ENCODE results near the gene ZFAND3. TPM values are rescaled to one million over a fixed set of nuclear protein-coding genes. Genes with fewer than 3 reads are reported as not detected.
A peak's percentile ranks its signal among the peaks of the same experiment; 100 is the strongest.

The ZFAND3 gene
- total and polyA plus RNA-seq, 4 donors = 24.5 to 152 (median 81.6) TPM

DNA sequence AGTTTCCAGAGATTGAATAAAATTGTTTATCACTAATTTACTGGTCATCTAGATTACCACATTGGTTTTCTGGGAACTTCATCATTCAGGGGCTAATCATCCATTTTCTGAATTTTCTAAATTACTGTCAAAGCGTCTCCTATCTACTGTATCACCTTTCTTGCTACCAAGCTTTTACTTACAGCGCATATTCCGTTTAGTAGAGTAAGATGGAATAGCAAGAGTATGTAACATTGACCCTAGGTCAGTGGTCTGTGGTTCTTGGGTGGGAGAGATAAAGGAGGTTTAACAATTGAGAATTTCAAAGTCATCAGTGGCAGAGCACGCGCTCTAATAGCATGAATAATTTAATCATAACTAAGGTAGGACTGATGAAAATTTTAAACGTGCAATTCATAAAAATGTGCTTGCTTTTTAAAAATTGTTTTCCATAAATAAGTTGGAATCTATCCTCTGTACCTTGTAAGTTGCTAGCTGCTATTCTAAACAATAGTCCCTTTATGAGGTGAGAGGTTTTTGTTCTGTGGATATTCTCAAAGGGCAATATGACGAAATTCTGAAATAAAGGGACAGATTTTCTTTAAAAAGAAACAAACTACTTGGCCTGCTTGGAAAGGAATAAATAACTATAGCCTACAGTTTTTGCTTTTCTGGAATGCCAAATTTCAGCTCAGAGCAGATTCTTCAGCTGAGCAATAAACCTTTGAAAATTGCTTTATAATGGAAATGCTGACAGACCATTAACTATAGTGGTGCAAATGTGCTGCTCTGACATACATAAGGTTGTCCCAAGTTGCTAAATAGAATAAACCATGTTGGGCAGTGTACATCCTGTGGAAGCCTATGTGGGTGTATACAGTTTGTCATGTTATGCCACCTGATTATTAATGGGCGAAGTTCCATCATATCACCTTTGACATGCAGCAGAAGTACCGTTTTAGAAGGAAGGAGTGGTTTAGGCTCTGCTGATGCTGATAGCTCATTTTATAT is 84.1 kb downstream of the ZFAND3 start:
- DNase-seq (ENCODE audit: low read depth in 4 of 6, low spot score in 6 of 6) = peak in 1 of 6 donors; percentile 69
- Histone ChIP-seq H3K4me1 (ENCODE audit: control insufficient read depth, insufficient read depth, low read length) (no peaks in the 10 kb centered on the region), H3K36me3 (ENCODE audit: control insufficient read depth, insufficient read depth, low read length) (no peaks in the 10 kb centered on the region), H3K27me3 (ENCODE audit: control insufficient read depth, insufficient read depth, low read length) (no peaks in the 10 kb centered on the region), H3K9me3 (ENCODE audit: control insufficient read depth, insufficient read depth, low read length) (no peaks in the 10 kb centered on the region), H3K4me3 (ENCODE audit: low read depth, low read length) (no peak overlapping the region), H3K27ac (ENCODE audit: low read depth, low read length) (no peak overlapping the region)
- WGBS (ENCODE audit: insufficient coverage) = no CpG with 5 or more reads among the region's 9 CpGs

DNA sequence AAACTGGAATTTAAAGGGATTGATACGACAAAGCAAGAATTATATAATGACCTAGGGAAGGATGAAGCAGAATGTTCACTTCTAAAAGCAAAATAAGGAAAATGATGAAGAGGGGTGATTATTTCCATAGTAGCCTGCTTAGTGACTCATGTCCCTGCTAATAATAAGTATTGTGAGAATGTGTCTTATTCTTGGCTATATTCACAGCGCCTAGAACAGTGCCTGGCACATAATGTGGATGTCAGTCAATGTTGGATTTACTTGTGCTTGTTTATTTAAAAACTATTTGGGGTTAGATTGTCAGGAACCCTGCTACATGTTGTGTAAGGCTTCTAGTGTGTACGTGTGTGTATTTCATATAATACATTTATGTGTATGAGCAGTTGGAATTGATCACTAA is 85.1 kb downstream of the ZFAND3 start:
- Histone ChIP-seq H3K4me1 (ENCODE audit: control insufficient read depth, insufficient read depth, low read length) (no peaks in the 10 kb centered on the region), H3K27me3 (ENCODE audit: control insufficient read depth, insufficient read depth, low read length) (no peaks in the 10 kb centered on the region), H3K4me3 (ENCODE audit: low read depth, low read length) (no peak overlapping the region), H3K9me3 (ENCODE audit: control insufficient read depth, insufficient read depth, low read length) (no peaks in the 10 kb centered on the region), H3K36me3 (ENCODE audit: control insufficient read depth, insufficient read depth, low read length) (no peaks in the 10 kb centered on the region), H3K27ac (ENCODE audit: low read depth, low read length) (no peak overlapping the region)
- WGBS (ENCODE audit: insufficient coverage) = 100% methylated on average over 1 of the region's 3 CpGs
- DNase-seq (ENCODE audit: low read depth in 4 of 6, low spot score in 6 of 6) = no peak

DNA sequence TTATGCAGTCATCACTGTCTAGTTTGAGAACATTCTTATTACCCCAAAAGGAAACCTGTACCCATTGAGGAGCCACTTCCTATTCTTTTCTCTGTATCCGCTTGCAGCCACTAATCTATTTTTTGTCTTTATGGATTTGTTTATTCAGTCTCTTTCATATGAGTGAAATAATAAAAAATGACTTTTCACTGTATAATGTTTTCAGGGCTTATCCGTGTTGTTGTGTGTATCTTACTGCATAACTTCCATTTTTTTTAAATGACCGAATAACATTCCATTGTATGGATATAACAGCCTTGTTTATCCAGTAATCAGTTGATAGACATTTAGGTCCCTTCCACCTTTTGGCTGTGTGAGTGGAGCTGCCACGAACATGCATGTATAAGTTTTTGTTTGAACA is 86.6 kb downstream of the ZFAND3 start:
- Histone ChIP-seq H3K36me3 (ENCODE audit: control insufficient read depth, insufficient read depth, low read length) (no peaks in the 10 kb centered on the region), H3K27ac (ENCODE audit: low read depth, low read length) (no peak overlapping the region), H3K9me3 (ENCODE audit: control insufficient read depth, insufficient read depth, low read length) (no peaks in the 10 kb centered on the region), H3K4me3 (ENCODE audit: low read depth, low read length) (no peak overlapping the region), H3K27me3 (ENCODE audit: control insufficient read depth, insufficient read depth, low read length) (no peaks in the 10 kb centered on the region), H3K4me1 (ENCODE audit: control insufficient read depth, insufficient read depth, low read length) (no peaks in the 10 kb centered on the region)
- DNase-seq (ENCODE audit: low read depth in 4 of 6, low spot score in 6 of 6) = no peak
- WGBS (ENCODE audit: insufficient coverage) = no CpG with 5 or more reads among the region's 4 CpGs

DNA sequence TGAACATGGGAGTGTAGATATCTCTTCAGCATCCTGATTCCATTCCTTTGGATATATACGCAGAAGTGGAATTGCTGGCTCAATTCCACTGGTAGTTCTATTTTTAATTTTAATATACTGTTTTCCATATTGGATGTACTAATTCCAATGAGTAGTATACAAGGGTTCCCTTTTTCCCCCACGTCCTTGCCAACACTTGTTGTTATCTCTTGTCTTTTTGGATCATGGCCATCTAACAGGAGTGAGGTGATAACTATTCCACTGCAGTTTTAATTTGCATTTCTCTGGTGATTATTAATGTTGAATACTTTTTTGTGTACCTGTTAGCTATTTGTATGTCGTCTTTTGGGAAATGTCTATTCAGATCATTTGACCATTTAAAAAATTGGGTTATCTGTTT is 91.5 kb downstream of the ZFAND3 start:
- Histone ChIP-seq H3K36me3 (ENCODE audit: control insufficient read depth, insufficient read depth, low read length) (peaks cover 3% of the 10 kb centered on the region), H3K4me1 (ENCODE audit: control insufficient read depth, insufficient read depth, low read length) (no peaks in the 10 kb centered on the region), H3K27ac (ENCODE audit: low read depth, low read length) (no peak overlapping the region), H3K4me3 (ENCODE audit: low read depth, low read length) (no peak overlapping the region), H3K27me3 (ENCODE audit: control insufficient read depth, insufficient read depth, low read length) (no peaks in the 10 kb centered on the region), H3K9me3 (ENCODE audit: control insufficient read depth, insufficient read depth, low read length) (no peaks in the 10 kb centered on the region)
- 100% methylated on average over 1 of the region's 3 CpGs for WGBS (ENCODE audit: insufficient coverage)
- no peak for DNase-seq (ENCODE audit: low read depth in 4 of 6, low spot score in 6 of 6)

DNA sequence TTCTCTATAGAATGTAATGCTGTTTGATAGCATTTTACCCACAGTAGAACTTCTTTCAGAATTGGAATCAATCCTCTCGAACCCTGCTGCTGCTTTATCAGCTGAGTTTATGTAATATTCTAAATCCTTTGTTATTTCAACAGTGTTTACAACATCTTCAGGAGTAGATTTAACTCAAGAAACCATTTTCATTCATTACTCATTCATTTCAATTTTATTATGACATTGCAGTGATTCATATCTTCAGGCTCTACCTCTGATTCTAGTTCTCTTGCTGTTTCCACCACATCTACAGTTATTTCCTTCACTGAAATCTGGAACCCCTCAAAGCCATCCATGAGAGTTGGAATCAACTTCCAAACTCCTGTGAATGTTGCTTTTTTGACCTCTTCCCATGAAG is 93.7 kb downstream of the ZFAND3 start:
- DNase-seq (ENCODE audit: low read depth in 4 of 6, low spot score in 6 of 6) = no peak
- peaks cover 3% of the 10 kb centered on the region for H3K36me3 ChIP-seq (ENCODE audit: control insufficient read depth, insufficient read depth, low read length)
- H3K4me1 ChIP-seq (ENCODE audit: control insufficient read depth, insufficient read depth, low read length) = no peaks in the 10 kb centered on the region
- no peak overlapping the region for H3K4me3 ChIP-seq (ENCODE audit: low read depth, low read length)
- H3K9me3 ChIP-seq (ENCODE audit: control insufficient read depth, insufficient read depth, low read length) = no peaks in the 10 kb centered on the region
- H3K27ac ChIP-seq (ENCODE audit: low read depth, low read length) = no peak overlapping the region
- H3K27me3 ChIP-seq (ENCODE audit: control insufficient read depth, insufficient read depth, low read length) = no peaks in the 10 kb centered on the region
- WGBS (ENCODE audit: insufficient coverage) = no CpG with 5 or more reads among the region's 1 CpG

DNA sequence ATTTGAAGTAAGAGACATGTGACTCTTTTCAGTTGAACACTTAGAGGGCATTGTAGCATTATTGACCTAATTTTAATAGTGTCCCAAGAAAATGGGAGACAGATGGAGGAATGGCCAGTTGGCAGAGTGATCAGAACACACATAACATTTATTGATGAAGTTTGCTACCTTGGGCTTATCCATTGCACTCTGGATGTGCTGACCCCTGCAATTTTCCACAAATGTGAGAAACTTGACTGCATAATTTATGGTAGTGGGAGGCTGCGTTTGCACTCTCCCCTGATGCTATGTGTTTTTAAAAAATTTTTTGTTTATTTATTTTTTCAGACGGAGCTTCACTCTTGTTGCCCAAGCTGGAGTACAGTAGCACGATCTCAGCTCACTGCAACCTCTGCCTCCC is 95.9 kb downstream of the ZFAND3 start:
- Histone ChIP-seq H3K9me3 (ENCODE audit: control insufficient read depth, insufficient read depth, low read length) (no peaks in the 10 kb centered on the region), H3K27ac (ENCODE audit: low read depth, low read length) (no peak overlapping the region), H3K4me1 (ENCODE audit: control insufficient read depth, insufficient read depth, low read length) (no peaks in the 10 kb centered on the region), H3K27me3 (ENCODE audit: control insufficient read depth, insufficient read depth, low read length) (no peaks in the 10 kb centered on the region), H3K4me3 (ENCODE audit: low read depth, low read length) (no peak overlapping the region), H3K36me3 (ENCODE audit: control insufficient read depth, insufficient read depth, low read length) (peaks cover 3% of the 10 kb centered on the region)
- no peak for DNase-seq (ENCODE audit: low read depth in 4 of 6, low spot score in 6 of 6)
- WGBS (ENCODE audit: insufficient coverage) = 100% methylated on average over 2 of the region's 3 CpGs

DNA sequence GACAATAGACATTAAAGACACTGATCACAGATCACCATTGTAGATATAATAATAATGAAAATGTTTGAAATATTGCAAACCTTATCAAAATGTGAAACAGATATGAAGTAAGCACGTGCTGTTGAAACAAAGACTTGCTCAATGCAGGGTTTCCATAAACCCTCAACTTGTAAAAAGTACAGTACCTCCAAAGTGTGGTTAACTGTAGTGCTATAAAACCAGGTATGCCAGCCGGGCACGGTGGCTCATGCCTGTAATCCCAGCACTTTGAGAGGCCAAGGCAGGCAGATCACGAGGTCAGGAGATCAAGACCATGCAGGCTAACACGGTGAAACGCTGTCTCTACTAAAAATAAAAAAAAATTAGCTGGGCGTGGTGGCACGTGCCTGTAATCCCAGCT is 96.6 kb downstream of the ZFAND3 start:
- no peak for DNase-seq (ENCODE audit: low read depth in 4 of 6, low spot score in 6 of 6)
- WGBS (ENCODE audit: insufficient coverage) = 93% methylated on average over 8 of the region's 8 CpGs
- peaks cover 3% of the 10 kb centered on the region for H3K36me3 ChIP-seq (ENCODE audit: control insufficient read depth, insufficient read depth, low read length)

DNA sequence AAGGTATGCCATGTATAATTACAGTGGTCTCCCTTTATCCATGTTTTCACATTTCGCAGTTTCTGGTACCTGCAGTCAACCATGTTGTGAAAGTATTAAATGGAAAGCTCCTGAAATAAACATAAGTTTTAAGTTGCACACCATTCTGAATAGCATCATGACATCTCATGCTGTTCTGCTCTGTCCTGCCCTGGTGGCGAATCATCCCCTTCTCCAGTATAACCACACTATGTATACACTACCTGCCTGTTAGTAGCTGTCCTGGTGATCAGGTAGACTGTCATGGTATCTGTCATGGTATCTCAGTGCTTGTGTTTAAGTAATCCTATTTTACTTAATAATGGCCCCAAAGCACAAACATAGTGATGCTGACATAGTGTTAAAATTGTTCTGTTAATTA is 97.1 kb downstream of the ZFAND3 start:
- Histone ChIP-seq H3K4me3 (ENCODE audit: low read depth, low read length) (no peak overlapping the region), H3K9me3 (ENCODE audit: control insufficient read depth, insufficient read depth, low read length) (no peaks in the 10 kb centered on the region), H3K27me3 (ENCODE audit: control insufficient read depth, insufficient read depth, low read length) (no peaks in the 10 kb centered on the region), H3K36me3 (ENCODE audit: control insufficient read depth, insufficient read depth, low read length) (peaks cover 3% of the 10 kb centered on the region), H3K27ac (ENCODE audit: low read depth, low read length) (no peak overlapping the region), H3K4me1 (ENCODE audit: control insufficient read depth, insufficient read depth, low read length) (no peaks in the 10 kb centered on the region)
- no peak for DNase-seq (ENCODE audit: low read depth in 4 of 6, low spot score in 6 of 6)
- WGBS (ENCODE audit: insufficient coverage) = no CpG with 5 or more reads among the region's 2 CpGs

More for the DNA sequence above, 96.6 kb downstream of the ZFAND3 start:
- Histone ChIP-seq H3K4me3 (ENCODE audit: low read depth, low read length) (no peak overlapping the region), H3K27me3 (ENCODE audit: control insufficient read depth, insufficient read depth, low read length) (no peaks in the 10 kb centered on the region), H3K27ac (ENCODE audit: low read depth, low read length) (no peak overlapping the region), H3K9me3 (ENCODE audit: control insufficient read depth, insufficient read depth, low read length) (no peaks in the 10 kb centered on the region), H3K4me1 (ENCODE audit: control insufficient read depth, insufficient read depth, low read length) (no peaks in the 10 kb centered on the region)

DNA sequence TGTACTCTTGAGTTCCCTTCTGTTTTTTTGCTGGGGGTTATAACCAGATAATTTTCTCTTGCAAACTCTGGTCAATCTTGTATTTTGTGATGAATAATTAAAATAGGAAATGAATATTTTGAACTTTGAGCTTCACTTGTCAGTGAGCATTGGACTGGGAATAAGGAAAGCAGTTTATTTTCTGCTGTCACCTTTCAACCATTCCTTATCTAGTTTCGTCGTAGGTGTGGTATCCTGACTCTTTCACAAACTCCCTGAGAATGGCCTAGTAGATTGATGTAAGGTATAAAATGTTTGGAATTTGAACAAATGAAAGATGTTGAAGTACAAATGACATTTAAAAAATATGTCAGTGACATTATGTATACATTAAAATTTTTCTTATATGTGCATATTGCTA is 98.0 kb downstream of the ZFAND3 start:
- Histone ChIP-seq H3K4me1 (ENCODE audit: control insufficient read depth, insufficient read depth, low read length) (no peaks in the 10 kb centered on the region), H3K4me3 (ENCODE audit: low read depth, low read length) (no peak overlapping the region)
- no CpG with 5 or more reads among the region's 2 CpGs for WGBS (ENCODE audit: insufficient coverage)

More for the DNA sequence above, 98.0 kb downstream of the ZFAND3 start:
- no peak for DNase-seq (ENCODE audit: low read depth in 4 of 6, low spot score in 6 of 6)
- Histone ChIP-seq H3K27me3 (ENCODE audit: control insufficient read depth, insufficient read depth, low read length) (no peaks in the 10 kb centered on the region), H3K36me3 (ENCODE audit: control insufficient read depth, insufficient read depth, low read length) (peaks cover 3% of the 10 kb centered on the region), H3K27ac (ENCODE audit: low read depth, low read length) (no peak overlapping the region), H3K9me3 (ENCODE audit: control insufficient read depth, insufficient read depth, low read length) (no peaks in the 10 kb centered on the region)

All from spinal cord (tissue), 10 donors.